ENCODE measurements around the gene CHPT1. TPM values are rescaled to one million over a fixed set of nuclear protein-coding genes. Genes with fewer than 3 reads are reported as not detected.

CHPT1 gene
- total and polyA plus RNA-seq, 9 of the 15 experiments (the other 6 are each of a cell fraction or from before 2014, with no cell fraction given): 15.3 to 210 (median 91.9) TPM

DNA sequence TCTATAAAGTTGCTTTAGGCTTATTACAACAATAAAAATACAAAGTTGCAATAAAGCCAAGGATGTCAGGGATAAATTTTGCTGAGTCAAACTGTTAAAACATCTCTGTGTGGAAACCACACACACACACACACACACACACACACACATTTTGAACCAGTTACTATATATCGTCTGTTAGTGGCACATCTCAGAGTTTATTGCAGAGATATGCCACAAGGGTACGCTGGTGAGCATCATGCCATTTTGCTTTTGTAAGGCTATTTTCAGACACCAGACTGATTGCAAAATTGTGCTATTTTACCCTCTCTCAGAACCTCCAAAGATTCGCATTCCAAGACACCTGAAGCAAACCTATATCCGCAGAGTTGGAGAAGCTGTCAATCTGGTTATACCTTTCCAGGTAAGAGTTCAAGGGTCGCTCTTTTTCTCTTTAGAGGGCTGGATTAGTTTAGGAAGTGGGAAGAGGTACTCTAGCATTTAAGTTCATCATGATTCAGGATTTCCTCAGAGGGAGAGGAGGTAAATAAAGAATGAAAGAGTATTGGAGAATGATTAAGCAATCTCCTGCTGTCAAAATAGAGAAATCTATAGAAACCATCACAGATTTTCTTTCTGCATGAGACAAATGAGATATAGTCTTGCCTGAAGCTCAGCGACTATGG, 27.3 kb upstream of the CHPT1 start (continued):
- TF ChIP-seq ZNF175 (CRISPR knock-in tag; IDR thresholded peaks at IDR 0.05; ENCODE audit: low read depth): no peak
- TF ChIP-seq FOXJ3 (CRISPR knock-in tag; IDR thresholded peaks at IDR 0.05): no peak
- TF ChIP-seq POLR2B (IDR thresholded peaks at IDR 0.05; ENCODE audit: low read depth, partially characterized antibody): no peak
- TF ChIP-seq, protein P1, sequence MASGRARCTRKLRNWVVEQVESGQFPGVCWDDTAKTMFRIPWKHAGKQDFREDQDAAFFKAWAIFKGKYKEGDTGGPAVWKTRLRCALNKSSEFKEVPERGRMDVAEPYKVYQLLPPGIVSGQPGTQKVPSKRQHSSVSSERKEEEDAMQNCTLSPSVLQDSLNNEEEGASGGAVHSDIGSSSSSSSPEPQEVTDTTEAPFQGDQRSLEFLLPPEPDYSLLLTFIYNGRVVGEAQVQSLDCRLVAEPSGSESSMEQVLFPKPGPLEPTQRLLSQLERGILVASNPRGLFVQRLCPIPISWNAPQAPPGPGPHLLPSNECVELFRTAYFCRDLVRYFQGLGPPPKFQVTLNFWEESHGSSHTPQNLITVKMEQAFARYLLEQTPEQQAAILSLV (tag; IDR thresholded peaks at IDR 0.05): no peak
- TF ChIP-seq PURB (CRISPR knock-in tag; IDR thresholded peaks at IDR 0.05; ENCODE audit: low read depth): no peak
- no peak for TF ChIP-seq PCBP1 (IDR thresholded peaks at IDR 0.05; ENCODE audit: low read depth, low read length, poor library complexity, severe bottlenecking)
- TF ChIP-seq ZNF280A (IDR thresholded peaks at IDR 0.05; ENCODE audit: low read depth, partially characterized antibody): no peak
- peak; percentile 25; the same call in 1 of the 2 replicates for TF ChIP-seq SOX6 (IDR thresholded peaks at IDR 0.05)
- TF ChIP-seq SP1 (CRISPR knock-in tag; IDR thresholded peaks at IDR 0.05): no peak
- no peak for TF ChIP-seq SETDB1 (IDR thresholded peaks at IDR 0.05; ENCODE audit: low read length)
- no peak for TF ChIP-seq MBD2 (IDR thresholded peaks at IDR 0.05; ENCODE audit: borderline replicate concordance, low read depth)
- TF ChIP-seq POLR3A (IDR thresholded peaks at IDR 0.05; ENCODE audit: borderline replicate concordance, extremely low read depth, insufficient read depth, insufficient read length): no peak
- TF ChIP-seq, protein P2, sequence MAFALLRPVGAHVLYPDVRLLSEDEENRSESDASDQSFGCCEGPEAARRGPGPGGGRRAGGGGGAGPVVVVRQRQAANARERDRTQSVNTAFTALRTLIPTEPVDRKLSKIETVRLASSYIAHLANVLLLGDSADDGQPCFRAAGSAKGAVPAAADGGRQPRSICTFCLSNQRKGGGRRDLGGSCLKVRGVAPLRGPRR (CRISPR knock-in tag; IDR thresholded peaks at IDR 0.05): no peak
- TF ChIP-seq CBX3 (IDR thresholded peaks at IDR 0.05; ENCODE audit: borderline replicate concordance in 1 of 2, low read length in 2 of 2): peak in 1 of 2 experiments; percentile 58; a peak in 1 of 3 replicates
- TF ChIP-seq, protein P3, sequence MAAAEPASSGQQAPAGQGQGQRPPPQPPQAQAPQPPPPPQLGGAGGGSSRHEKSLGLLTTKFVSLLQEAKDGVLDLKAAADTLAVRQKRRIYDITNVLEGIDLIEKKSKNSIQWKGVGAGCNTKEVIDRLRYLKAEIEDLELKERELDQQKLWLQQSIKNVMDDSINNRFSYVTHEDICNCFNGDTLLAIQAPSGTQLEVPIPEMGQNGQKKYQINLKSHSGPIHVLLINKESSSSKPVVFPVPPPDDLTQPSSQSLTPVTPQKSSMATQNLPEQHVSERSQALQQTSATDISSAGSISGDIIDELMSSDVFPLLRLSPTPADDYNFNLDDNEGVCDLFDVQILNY (CRISPR knock-in tag; IDR thresholded peaks at IDR 0.05): no peak
- no peak for TF ChIP-seq TRIM25 (IDR thresholded peaks at IDR 0.05; ENCODE audit: borderline replicate concordance)
- TF ChIP-seq, protein P4, sequence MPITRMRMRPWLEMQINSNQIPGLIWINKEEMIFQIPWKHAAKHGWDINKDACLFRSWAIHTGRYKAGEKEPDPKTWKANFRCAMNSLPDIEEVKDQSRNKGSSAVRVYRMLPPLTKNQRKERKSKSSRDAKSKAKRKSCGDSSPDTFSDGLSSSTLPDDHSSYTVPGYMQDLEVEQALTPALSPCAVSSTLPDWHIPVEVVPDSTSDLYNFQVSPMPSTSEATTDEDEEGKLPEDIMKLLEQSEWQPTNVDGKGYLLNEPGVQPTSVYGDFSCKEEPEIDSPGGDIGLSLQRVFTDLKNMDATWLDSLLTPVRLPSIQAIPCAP (CRISPR knock-in tag; IDR thresholded peaks at IDR 0.05; ENCODE audit: borderline replicate concordance): no peak

Data from K562 (cell line).